Stromal cell of bone marrow (primary cell): ENCODE results near the gene P2RX7.
"Not testable (repeated sequence)": the region's sequence is repeated elsewhere in the genome, so short reads cannot be mapped to it uniquely, and the experiment has no call there.

Experiments
- DNase-seq: peaks from one replicate; pipeline ENCODE4 v3.0.0-alpha.2; 2012; ENCODE audit warnings: low read depth

P2RX7 gene

DNA sequence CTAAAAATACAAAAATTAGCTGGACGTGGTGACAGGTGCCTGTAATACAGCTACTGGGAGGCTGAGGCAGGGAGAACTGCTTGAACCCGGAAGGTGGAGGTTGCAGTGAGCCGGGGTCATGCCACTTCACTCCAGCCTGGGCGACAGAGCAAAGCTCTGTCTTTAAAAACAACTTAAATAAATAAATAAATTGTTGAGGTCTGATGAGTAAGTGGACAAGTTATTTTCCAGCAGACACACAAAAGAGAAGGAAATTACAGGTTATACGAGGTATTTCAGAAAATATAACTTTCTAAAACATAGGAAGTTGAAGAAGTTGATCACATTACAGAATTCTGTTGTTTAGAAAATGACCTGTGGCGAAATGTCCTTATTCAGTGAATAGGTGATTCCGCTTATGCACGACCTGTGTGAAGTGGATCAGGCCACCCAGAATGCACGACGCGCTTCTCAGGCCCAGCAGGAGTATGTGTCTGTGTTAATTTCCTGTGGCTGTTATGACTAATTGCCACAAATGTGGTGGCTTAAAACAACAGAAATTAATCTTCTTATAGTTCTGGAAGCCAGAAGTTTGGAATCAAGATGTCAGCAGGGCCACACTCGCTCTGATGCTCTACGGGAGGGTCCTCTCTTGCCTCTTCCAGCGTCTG, 38.1 kb downstream of the P2RX7 start:
- DNase-seq: no peak

GRCh38 chr12:121172145-121172544, 39.5 kb downstream of the P2RX7 start:
- DNase-seq: no peak

DNA sequence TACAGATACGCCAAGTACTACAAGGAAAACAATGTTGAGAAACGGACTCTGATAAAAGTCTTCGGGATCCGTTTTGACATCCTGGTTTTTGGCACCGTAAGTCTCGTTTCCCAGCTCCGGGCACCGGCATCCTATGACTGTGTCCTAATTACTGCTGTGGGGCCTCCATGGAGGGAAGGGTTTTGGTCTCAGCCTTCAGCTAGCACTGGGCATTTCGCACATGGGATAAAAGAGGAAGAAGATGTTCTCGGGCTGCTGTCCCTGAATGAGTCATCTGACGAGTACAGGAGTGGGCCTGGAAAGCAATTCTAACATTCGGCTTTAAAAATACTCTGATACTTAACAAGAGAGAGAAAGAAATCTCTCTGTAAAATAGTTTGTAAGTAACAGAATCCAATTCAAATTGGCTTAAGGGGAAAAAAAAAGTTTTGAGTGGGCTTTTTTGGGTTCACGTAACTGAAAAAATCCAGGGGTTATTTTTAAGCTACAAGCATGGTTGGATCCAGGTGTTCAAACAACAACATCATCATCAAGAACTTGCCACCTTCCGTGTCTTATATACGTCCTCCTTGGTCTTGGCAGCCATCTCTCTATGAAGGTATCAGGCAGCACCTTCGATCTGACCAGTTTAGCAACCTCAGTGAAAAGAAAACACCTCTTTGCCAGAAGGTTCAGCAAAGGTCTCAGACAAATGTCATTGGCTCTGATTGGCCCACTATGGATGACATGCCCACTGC, 42.9 kb downstream of the P2RX7 start:
- no peak for DNase-seq

DNA sequence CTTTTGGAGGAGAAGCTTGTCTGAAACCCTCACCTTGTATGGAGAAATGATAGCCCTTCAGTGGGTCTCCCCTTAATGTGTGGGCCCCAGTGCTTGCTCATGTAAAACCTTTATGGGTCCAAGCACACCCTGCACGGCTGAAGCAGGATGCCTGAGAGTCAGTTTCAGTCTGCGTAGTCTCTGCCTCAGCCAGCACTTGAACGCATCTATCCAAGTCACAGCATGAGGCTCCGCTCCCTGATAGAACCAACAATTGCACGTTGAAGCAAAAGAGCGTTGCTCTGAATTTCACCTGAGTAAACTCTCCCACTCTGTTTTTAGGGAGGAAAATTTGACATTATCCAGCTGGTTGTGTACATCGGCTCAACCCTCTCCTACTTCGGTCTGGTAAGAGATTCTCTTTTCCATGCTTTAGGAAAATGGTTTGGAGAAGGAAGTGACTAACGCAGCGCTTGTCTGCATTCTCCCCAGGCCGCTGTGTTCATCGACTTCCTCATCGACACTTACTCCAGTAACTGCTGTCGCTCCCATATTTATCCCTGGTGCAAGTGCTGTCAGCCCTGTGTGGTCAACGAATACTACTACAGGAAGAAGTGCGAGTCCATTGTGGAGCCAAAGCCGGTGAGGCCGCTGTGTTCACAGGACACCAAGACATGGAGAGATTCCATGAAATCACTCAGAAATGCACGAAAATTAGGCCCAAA, 44.3 kb downstream of the P2RX7 start:
- no peak for DNase-seq

DNA sequence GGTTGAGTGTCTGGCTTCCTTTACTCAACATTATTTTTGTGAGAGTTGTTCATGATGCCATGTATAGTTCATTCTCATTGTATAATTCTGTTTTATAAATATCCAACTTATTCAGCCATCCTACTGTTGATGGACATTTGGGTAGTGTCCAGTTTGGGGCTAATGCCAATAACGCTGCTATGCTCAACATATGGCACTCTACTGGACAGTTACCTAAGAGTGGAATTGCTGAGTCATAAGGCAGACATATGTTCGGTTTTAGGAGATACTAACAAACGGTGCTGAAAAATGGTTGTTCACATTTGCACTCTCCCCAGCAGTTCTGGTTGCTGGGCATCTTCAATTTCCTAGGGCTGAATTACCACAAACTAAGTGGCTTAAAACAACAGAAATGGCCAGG, 48.5 kb downstream of the P2RX7 start:
- no peak for DNase-seq

DNA sequence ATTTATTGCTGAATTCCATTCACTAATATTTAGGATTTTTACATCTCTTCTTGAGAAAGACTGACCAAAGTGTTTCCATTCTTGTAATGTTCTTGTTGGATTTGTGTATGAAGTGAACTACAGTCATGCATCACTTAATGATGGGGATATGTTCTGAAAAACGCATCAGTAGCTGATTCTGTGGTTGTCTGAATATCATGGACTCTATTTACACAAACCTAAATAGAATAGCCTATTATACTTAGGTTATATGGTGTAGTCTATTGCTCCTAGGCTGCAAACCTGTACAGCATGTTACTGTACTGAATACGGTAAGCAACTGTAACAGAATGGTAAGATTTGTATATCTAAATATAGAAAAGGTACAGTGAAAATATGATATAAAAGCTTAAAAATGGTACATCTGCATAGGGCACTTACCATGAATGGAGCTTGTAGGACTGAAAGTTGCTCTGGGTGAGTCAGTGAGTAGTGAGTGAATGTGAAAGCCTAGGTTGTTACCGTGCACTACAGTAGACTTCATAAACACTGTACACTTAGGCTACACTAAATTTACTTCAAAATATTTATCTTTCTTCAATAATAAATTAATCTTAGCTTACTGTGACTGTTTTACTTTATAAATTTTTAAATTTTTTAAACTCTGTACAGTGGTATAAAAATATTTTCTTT, 49.7 kb downstream of the P2RX7 start:
- DNase-seq: no peak

DNA sequence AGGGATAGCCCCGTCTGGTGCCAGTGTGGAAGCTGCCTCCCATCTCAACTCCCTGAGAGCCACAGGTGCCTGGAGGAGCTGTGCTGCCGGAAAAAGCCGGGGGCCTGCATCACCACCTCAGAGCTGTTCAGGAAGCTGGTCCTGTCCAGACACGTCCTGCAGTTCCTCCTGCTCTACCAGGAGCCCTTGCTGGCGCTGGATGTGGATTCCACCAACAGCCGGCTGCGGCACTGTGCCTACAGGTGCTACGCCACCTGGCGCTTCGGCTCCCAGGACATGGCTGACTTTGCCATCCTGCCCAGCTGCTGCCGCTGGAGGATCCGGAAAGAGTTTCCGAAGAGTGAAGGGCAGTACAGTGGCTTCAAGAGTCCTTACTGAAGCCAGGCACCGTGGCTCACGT, 51.7 kb downstream of the P2RX7 start:
- DNase-seq: no peak

DNA sequence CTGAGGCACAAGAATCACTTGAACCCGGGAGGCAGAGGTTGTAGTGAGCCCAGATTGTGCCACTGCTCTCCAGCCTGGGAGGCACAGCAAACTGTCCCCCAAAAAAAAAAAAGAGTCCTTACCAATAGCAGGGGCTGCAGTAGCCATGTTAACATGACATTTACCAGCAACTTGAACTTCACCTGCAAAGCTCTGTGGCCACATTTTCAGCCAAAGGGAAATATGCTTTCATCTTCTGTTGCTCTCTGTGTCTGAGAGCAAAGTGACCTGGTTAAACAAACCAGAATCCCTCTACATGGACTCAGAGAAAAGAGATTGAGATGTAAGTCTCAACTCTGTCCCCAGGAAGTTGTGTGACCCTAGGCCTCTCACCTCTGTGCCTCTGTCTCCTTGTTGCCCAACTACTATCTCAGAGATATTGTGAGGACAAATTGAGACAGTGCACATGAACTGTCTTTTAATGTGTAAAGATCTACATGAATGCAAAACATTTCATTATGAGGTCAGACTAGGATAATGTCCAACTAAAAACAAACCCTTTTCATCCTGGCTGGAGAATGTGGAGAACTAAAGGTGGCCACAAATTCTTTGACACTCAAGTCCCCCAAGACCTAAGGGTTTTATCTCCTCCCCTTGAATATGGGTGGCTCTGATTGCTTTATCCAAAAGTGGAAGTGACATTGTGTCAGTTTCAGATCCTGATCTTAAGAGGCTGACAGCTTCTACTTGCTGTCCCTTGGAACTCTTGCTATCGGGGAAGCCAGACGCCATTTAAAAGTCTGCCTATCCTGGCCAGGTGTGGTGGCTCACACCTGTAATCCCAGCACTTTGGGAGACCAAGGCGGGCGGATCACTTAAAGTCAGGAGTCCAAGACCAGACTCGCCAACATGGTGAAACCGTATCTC, 52.6 kb downstream of the P2RX7 start:
- no peak for DNase-seq

- no peak for DNase-seq
Measured at GRCh38 chr12:121186826-121187225, 54.1 kb downstream of the P2RX7 start.

GRCh38 chr12:121187501-121187900, 54.8 kb downstream of the P2RX7 start:
- no peak for DNase-seq

- no peak for DNase-seq
Measured at GRCh38 chr12:121188227-121188626, 55.6 kb downstream of the P2RX7 start.

- peak; percentile 33 for DNase-seq
Measured at GRCh38 chr12:121189131-121189530, 56.5 kb downstream of the P2RX7 start.

GRCh38 chr12:121189619-121190155, 57.0 kb downstream of the P2RX7 start:
- DNase-seq: no peak

DNA sequence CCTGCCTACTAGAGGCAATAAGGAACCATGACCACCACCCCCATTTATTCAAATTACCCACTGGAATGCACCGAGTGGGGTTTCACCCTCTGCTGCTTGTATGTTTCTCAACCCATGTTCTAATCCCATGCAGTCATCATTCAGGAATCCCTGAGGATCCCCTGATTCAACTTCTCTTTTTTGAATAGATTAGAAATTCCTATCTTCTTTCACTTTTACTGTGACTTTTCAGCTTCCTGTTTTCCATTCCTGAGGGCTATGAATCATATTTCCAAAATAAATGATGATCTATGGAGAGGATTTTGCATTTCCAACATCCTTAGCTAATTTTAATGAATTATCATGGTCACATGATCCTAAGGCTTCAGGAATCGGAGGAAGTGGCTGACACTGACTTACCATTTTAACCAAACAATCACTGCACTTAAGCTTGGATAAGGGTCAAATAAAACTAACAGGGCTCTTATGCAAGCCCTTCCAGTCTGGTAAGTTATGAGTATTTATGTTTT, 57.9 kb downstream of the P2RX7 start:
- peak; percentile 88 for DNase-seq

DNA sequence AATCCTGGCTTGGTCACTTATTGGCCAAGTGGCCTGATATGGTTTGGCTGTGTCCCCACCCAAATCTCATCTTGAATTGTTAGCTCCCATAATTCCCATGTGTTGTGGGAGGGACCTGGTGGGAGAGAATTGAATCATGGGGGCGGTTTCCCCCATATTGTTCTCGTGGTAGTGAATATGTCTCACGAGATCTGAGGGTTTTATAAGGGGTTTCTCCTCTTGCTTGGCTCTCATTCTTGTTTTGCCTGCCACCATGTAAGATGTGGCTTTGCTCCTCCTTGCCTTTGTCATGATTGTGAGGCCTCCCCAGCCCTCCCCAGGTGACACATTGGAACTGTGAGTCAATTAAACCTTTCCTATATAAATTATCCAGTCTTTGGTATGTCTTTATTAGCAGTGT, 58.5 kb downstream of the P2RX7 start:
- no peak for DNase-seq

DNA sequence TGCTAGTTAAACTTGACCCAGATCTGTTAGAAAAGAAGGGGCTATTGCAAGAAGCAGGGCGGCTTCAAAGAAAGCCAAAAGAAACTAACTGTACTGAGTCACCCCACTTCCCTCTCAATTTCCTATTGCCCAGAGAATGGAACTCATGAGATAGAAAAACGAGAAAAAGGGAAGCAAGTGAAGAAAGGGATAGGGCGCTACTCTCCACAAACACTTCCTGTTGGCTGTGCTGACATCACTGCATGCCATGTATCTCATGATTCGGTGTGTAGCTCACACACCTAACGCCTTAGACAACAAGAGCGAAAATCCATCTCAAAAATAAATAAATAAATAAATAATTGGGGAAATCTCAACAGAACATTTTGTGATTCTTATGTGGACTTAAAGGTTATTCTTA, 64.2 kb downstream of the P2RX7 start:
- DNase-seq: no peak

- DNase-seq: no peak
Measured at GRCh38 chr12:121198949-121199348, 66.3 kb downstream of the P2RX7 start.

GRCh38 chr12:121201140-121201539, 68.5 kb downstream of the P2RX7 start:
- DNase-seq: not testable (repeated sequence)

DNA sequence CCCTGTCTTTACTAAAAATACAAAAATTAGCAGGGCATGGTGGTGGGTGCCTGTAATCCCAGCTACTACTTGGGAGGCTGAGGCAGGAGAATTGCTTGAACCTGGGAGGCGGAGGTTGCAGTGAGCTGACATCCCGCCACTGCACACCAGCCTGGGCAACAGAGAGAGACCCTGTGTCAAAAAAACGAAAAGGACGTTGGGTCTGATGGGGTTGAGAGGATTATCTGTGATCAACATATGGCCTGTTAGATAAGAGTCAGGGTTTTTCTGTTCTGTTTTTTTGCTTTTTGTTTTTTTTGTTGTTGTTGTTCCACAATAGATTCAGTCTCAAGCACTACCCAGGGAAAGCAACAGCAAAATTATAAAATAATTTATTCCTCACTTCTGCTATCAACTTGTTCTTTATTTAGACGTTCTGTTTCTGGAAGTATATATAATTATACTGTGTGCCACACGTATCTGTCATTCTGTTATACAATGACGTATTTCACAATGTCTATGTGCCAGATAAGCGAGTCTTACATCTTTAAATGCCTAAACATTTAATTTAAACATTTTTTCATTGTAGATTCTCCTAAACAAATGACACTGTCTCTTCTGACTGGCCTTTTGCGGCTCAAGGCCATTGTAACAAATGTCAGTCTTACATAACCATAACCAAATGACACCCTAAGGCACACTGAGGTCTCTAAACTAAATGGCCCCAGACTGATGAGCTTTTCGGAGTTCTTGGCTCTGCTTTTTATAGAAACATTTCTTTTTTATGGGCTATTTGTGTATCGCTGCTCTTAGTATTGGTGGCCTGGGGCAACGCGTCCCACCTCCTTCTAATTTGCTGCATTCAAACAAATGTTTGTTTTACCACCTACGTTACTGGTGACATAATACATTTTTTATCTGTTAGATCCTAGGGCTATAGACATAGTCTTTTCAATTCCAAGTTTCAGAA, 70.0 kb downstream of the P2RX7 start:
- no peak for DNase-seq

DNA sequence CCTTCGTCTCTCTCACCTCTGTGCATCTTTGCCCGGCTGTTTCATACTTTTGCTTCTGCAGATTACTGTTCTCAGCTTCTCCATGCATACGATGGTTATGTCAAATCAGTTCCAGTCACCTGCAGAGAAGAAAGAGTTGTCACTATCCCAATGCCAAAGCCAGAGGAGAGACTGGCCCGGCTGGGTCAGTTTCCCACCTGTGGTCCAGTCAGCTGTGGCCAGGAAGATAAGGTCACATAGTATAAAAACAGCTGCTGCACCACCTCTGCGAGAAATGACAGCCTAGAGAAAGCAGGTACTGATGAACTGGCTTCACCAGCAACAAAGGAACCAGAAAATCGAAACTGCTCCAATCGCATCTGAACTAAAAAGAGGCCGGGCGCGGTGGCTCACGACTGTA, 70.8 kb downstream of the P2RX7 start:
- no peak for DNase-seq
